H1 (cell line): ENCODE results near the gene FAM241B. TPM values are rescaled to one million over a fixed set of nuclear protein-coding genes. Genes with fewer than 3 reads are reported as not detected.

Experiments
- CTCF ChIA-PET: fragments of 300-600 bp; sonication (Branson Sonifier 250); formaldehyde crosslinking; loops from one replicate; lab custom pipeline; 2021; ENCODE audit not compliant: partially characterized antibody; lab: Charles Lee
- POLR2A ChIA-PET: fragments of 300-600 bp; sonication (Branson Sonifier 250); formaldehyde crosslinking; loops from one replicate; lab custom pipeline; 2021; ENCODE audit warnings: inconsistent platforms; ENCODE audit not compliant: partially characterized antibody; lab: Charles Lee
- DNase-seq, 2 experiments: peaks; one replicate each; pipeline versions ENCODE4 v3.0.0 to v3.0.0-alpha.2; 2010 to 2022; ENCODE audit warnings: low spot score in 2 of 2, low read depth in 1 of 2, mixed read lengths in 1 of 2
- FAIRE-seq: peaks from 2 replicates; lab custom pipeline; 2011; peaks lifted over from hg19 to GRCh38; lab: Jason Lieb, UNC
- H2AFZ ChIP-seq: 2 replicates; pipeline ENCODE4 v1.8.1; 2012; ENCODE audit warnings: low read length, inconsistent platforms
- H2AK5ac ChIP-seq: 2 replicates; pipeline ENCODE4 v1.6.1; 2013; ENCODE audit warnings: low read depth, low read length
- H2BK120ac ChIP-seq: replicated peaks from 2 replicates; pipeline ENCODE3; 2013; ENCODE audit warnings: low read depth, low read length, inconsistent platforms
- H2BK12ac ChIP-seq: 2 replicates; pipeline ENCODE4 v1.6.1; 2013; ENCODE audit warnings: low read depth, low read length
- H2BK15ac ChIP-seq: 2 replicates; pipeline ENCODE4 v1.6.1; 2013; ENCODE audit warnings: low read length
- H2BK20ac ChIP-seq: 2 replicates; pipeline ENCODE4 v1.6.1; 2013; ENCODE audit warnings: low read length
- H2BK5ac ChIP-seq: 2 replicates; pipeline ENCODE4 v1.6.1; 2013; ENCODE audit warnings: low read depth, low read length
- H3K14ac ChIP-seq: 2 replicates; pipeline ENCODE4 v1.6.1; 2013; ENCODE audit warnings: inconsistent platforms; ENCODE audit not compliant: insufficient read length
- H3K18ac ChIP-seq: 2 replicates; pipeline ENCODE4 v1.6.1; 2013; ENCODE audit warnings: low read length; ENCODE audit errors: extremely low read depth
- H3K23ac ChIP-seq: 2 replicates; pipeline ENCODE4 v1.6.1; 2013; ENCODE audit warnings: inconsistent platforms; ENCODE audit not compliant: insufficient read length
- H3K23me2 ChIP-seq: 2 replicates; pipeline ENCODE4 v1.6.1; 2013; ENCODE audit warnings: low read depth, low read length
- H3K27ac ChIP-seq: 2 replicates; pipeline ENCODE4 v1.6.1; 2011; ENCODE audit warnings: low read depth, low read length, inconsistent platforms
- H3K27me3 ChIP-seq, 4 experiments: replicated peaks in 1 of 4; 1 replicate in 1 of 4; 2 replicates in 3 of 4; pipeline versions ENCODE4 v1.6.1 to v1.8.1; 2011 to 2013; ENCODE audit warnings: low read length in 3 of 4, mild to moderate bottlenecking in 3 of 4, inconsistent platforms in 2 of 4, mixed read lengths in 2 of 4, moderate library complexity in 1 of 4; ENCODE audit not compliant: control insufficient read depth in 3 of 4, insufficient read depth in 3 of 4; ENCODE audit errors: extremely low read depth in 1 of 4
- H3K36me3 ChIP-seq, 4 experiments: 2 replicates each; pipeline versions ENCODE4 v1.6.1 to v1.8.1; 2011 to 2013; ENCODE audit warnings: mild to moderate bottlenecking in 4 of 4, low read length in 3 of 4, moderate library complexity in 2 of 4, control low read depth in 1 of 4, inconsistent platforms in 1 of 4; ENCODE audit not compliant: insufficient read depth in 4 of 4, control insufficient read depth in 2 of 4
- H3K4ac ChIP-seq: replicated peaks from 2 replicates; pipeline ENCODE3; 2013; ENCODE audit warnings: low read length, low read depth, mixed read lengths, inconsistent platforms; ENCODE audit not compliant: insufficient read length
- H3K4me1 ChIP-seq, 4 experiments: replicated peaks in 1 of 4; 1 replicate in 1 of 4; 2 replicates in 3 of 4; pipeline versions ENCODE4 v1.6.1 to v1.8.1; 2011 to 2013; ENCODE audit warnings: low read length in 3 of 4, inconsistent platforms in 2 of 4, mixed read lengths in 1 of 4; ENCODE audit not compliant: insufficient read depth in 4 of 4, control insufficient read depth in 3 of 4
- H3K4me2 ChIP-seq, 2 experiments: 2 replicates each; pipeline versions ENCODE4 v1.6.1 to v1.8.1; 2011 to 2013; ENCODE audit warnings: low read depth in 2 of 2, low read length in 2 of 2, control low read depth in 1 of 2, inconsistent platforms in 1 of 2, mild to moderate bottlenecking in 1 of 2; ENCODE audit not compliant: insufficient read depth in 1 of 2
- H3K4me3 ChIP-seq, 4 experiments: fragments of 200-600, 300-600 bp in 1 of 4; sonication (generic), shearing (Covaris generic), sonication (Bioruptor Twin) in 1 of 4; 2 replicates each; pipeline versions ENCODE4 v1.5.1 to v1.8.1; 2011 to 2016; ENCODE audit warnings: low read length in 4 of 4, low read depth in 3 of 4, control low read depth in 2 of 4, inconsistent platforms in 2 of 4, mild to moderate bottlenecking in 2 of 4, mixed read lengths in 1 of 4, moderate library complexity in 1 of 4; ENCODE audit not compliant: insufficient read depth in 2 of 4; ENCODE audit errors: extremely low read depth in 1 of 4
- H3K56ac ChIP-seq: replicated peaks from 2 replicates; pipeline ENCODE3; 2013; ENCODE audit warnings: low read depth, mild to moderate bottlenecking, mixed read lengths, low read length, inconsistent platforms; ENCODE audit not compliant: insufficient read length
- H3K79me1 ChIP-seq: 2 replicates; pipeline ENCODE4 v1.6.1; 2013; ENCODE audit warnings: low read depth, low read length, control low read depth
- H3K79me2 ChIP-seq, 2 experiments: 2 replicates each; pipeline versions ENCODE4 v1.6.1 to v1.8.1; 2012 to 2013; ENCODE audit warnings: low read length in 2 of 2, mild to moderate bottlenecking in 2 of 2, inconsistent platforms in 1 of 2; ENCODE audit not compliant: insufficient read depth in 2 of 2, control insufficient read depth in 1 of 2
- H3K9ac ChIP-seq, 4 experiments: replicated peaks in 1 of 4; 1 replicate in 1 of 4; 2 replicates in 3 of 4; pipeline versions ENCODE4 v1.6.1 to v1.8.1; 2011 to 2013; ENCODE audit warnings: low read depth in 3 of 4, low read length in 3 of 4, control low read depth in 2 of 4, mild to moderate bottlenecking in 2 of 4, moderate library complexity in 2 of 4, inconsistent platforms in 1 of 4; ENCODE audit errors: extremely low read depth in 1 of 4
- H3K9me3 ChIP-seq, 2 experiments: 2 replicates each; pipeline versions ENCODE4 v1.6.1 to v1.8.1; 2012 to 2013; ENCODE audit warnings: mild to moderate bottlenecking in 2 of 2, moderate library complexity in 2 of 2, control low read depth in 1 of 2, inconsistent platforms in 1 of 2, low read depth in 1 of 2, low read length in 1 of 2, mixed read lengths in 1 of 2; ENCODE audit not compliant: insufficient read depth in 2 of 2
- H4K20me1 ChIP-seq, 2 experiments: replicated peaks in 1 of 2; 2 replicates each; pipeline versions ENCODE3 to v1.8.1; 2011 to 2013; ENCODE audit warnings: inconsistent platforms in 2 of 2, low read length in 2 of 2, mild to moderate bottlenecking in 1 of 2; ENCODE audit not compliant: insufficient read depth in 2 of 2, control insufficient read depth in 1 of 2
- H4K5ac ChIP-seq: 2 replicates; pipeline ENCODE4 v1.6.1; 2013; ENCODE audit warnings: low read length, low read depth, mixed read lengths, inconsistent platforms; ENCODE audit not compliant: insufficient read length
- H4K8ac ChIP-seq: 2 replicates; pipeline ENCODE4 v1.8.0; 2013; ENCODE audit warnings: mild to moderate bottlenecking, moderate library complexity, low read length, inconsistent platforms; ENCODE audit not compliant: insufficient read depth; ENCODE audit errors: extremely low read depth
- H4K91ac ChIP-seq: replicated peaks from 2 replicates; pipeline ENCODE3; 2013; ENCODE audit warnings: low read length, mixed read lengths, inconsistent platforms; ENCODE audit not compliant: insufficient read length
- WGBS, 2 experiments: shearing (Covaris generic) in 1 of 2; methylation state at CpG; one replicate each; pipeline versions ENCODE4 v1.1.6 to v1.1.7; 2013 to 2015; ENCODE audit warnings: low lambda C conversion rate in 2 of 2, mixed read lengths in 2 of 2, inconsistent platforms in 1 of 2, low coverage in 1 of 2, missing lambda C conversion rate in 1 of 2; ENCODE audit not compliant: insufficient replicate concordance in 2 of 2, insufficient coverage in 1 of 2, insufficient read length in 1 of 2; ENCODE audit errors: extremely low coverage in 1 of 2, missing lambda C conversion rate in 1 of 2; 5-methylcytosine and 5-hydroxymethylcytosine counted together
- polyA plus RNA-seq, 7 experiments: library from polyadenylated mRNA; depleted of rRNA in 3 of 7; stranded (reverse) in 5 of 7; unstranded in 2 of 7; fragments of >200 nt in 5 of 7; fragments of 200-250 nt in 2 of 7; gene quantifications; 1 replicate in 5 of 7; 2 replicates in 1 of 7; 4 replicates in 1 of 7; pipeline versions ENCODE4 v1.2.1 to v1.2.3, GENCODE V29; 2011 to 2013; ENCODE audit warnings: missing spikeins in 2 of 7, mixed read lengths in 2 of 7
- total RNA-seq: library from RNA; stranded (reverse); fragmentation: NEBNext Ultra II Directional; extraction: Animal tissue kit (Norgen Biotek cat#: 25700); gene quantifications from 2 replicates; pipeline ENCODE4 v1.2.1, GENCODE V29; 2021
- TF ChIP-seq, protein P1 (sequence below): IDR thresholded peaks from 2 replicates; pipeline ENCODE4 v1.6.1; 2012; ENCODE audit warnings: low read length, inconsistent platforms
- TF ChIP-seq, protein P2 (sequence below), 3 experiments: IDR thresholded peaks; 1 replicate in 2 of 3; 2 replicates in 1 of 3; pipeline versions ENCODE4 v1.5.1 to v1.6.1; 2011; ENCODE audit warnings: low read length in 3 of 3, mild to moderate bottlenecking in 3 of 3, inconsistent platforms in 2 of 3, low read depth in 1 of 3, moderate library complexity in 1 of 3; ENCODE audit not compliant: insufficient read depth in 1 of 3; ENCODE audit errors: control extremely low read depth in 1 of 3

The FAM241B gene
- total and polyA plus RNA-seq, 2 of the 8 experiments (the other 6 are each of a cell fraction or from before 2014, with no cell fraction given) = 19.3 to 30.1 TPM

DNA sequence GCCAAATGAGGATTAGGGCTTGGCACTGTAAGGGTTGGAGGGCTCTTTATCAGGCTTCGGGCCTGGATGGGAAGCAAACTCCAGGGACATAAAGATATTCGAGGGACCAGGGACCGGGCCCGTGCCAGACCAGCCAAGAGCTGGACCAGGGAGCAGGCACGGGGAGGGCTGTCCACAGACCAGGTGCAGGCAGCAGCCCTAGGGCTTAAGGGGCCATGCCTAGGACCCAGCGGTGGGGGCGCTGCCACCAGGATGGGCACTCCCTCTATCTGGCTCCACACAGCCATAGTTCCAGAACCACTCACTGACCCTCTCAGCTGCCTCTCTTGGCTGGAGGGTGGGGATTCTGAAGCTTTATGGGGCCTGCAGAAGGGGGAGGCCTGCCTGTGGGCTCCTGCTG lies 32.9 kb downstream of the FAM241B start:
- Histone ChIP-seq H3K56ac (no peak overlapping the region), H3K9ac (no peak overlapping the region), H3K4me2 (no peak overlapping the region), H3K36me3 (no peaks in the 10 kb centered on the region), H3K23me2 (no peaks in the 10 kb centered on the region), H3K18ac (no peak overlapping the region; the same call in 1 of the 2 replicates), H4K20me1 (no peaks in the 10 kb centered on the region), H3K4ac (no peak overlapping the region), H2BK5ac (no peak overlapping the region), H2AK5ac (no peak overlapping the region; the same call in 1 of the 2 replicates), H4K5ac (no peak overlapping the region), H3K14ac (no peak overlapping the region), H4K91ac (no peak overlapping the region), H3K9me3 (no peaks in the 10 kb centered on the region), H3K27me3 (no peaks in the 10 kb centered on the region; a peak in 1 of 7 replicates), H2BK15ac (no peak overlapping the region), H2BK20ac (no peak overlapping the region), H3K27ac (no peak overlapping the region), H3K4me1 (peaks cover 0 to 8% (median 1%) of the 10 kb centered on the region in 4 experiments; a peak in 3 of 7 replicates), H3K79me1 (no peaks in the 10 kb centered on the region), H2AFZ (no peak overlapping the region), H2BK120ac (no peak overlapping the region), H3K23ac (no peak overlapping the region), H2BK12ac (peak overlapping the region; percentile 55; the same call in 1 of the 2 replicates), H3K79me2 (no peaks in the 10 kb centered on the region), H3K4me3 (no peak overlapping the region), H4K8ac (no peak overlapping the region; the same call in 1 of the 2 replicates)
- FAIRE-seq (no peak), DNase-seq (no peak)
- WGBS, 2 experiments = 85% methylated on average over 7 of the region's 7 CpGs; no CpG with 5 or more reads in 1 of the 2 experiments
- ChIA-PET POLR2A (interaction anchor here (0.8 kb wide), 1 partner anchor 22 kb away, joined by 4 read pairs; no protein-coding TSS in a partner anchor), CTCF (interaction anchor here (0.6 to 59.4 kb wide), 17 partner anchors 10 to 433 kb away, joined by 3 to 1374 read pairs (median 5); partner anchors contain the start of gene FAM241B)
- TF ChIP-seq, protein P1, sequence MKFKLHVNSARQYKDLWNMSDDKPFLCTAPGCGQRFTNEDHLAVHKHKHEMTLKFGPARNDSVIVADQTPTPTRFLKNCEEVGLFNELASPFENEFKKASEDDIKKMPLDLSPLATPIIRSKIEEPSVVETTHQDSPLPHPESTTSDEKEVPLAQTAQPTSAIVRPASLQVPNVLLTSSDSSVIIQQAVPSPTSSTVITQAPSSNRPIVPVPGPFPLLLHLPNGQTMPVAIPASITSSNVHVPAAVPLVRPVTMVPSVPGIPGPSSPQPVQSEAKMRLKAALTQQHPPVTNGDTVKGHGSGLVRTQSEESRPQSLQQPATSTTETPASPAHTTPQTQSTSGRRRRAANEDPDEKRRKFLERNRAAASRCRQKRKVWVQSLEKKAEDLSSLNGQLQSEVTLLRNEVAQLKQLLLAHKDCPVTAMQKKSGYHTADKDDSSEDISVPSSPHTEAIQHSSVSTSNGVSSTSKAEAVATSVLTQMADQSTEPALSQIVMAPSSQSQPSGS = no peak
- TF ChIP-seq, protein P2, sequence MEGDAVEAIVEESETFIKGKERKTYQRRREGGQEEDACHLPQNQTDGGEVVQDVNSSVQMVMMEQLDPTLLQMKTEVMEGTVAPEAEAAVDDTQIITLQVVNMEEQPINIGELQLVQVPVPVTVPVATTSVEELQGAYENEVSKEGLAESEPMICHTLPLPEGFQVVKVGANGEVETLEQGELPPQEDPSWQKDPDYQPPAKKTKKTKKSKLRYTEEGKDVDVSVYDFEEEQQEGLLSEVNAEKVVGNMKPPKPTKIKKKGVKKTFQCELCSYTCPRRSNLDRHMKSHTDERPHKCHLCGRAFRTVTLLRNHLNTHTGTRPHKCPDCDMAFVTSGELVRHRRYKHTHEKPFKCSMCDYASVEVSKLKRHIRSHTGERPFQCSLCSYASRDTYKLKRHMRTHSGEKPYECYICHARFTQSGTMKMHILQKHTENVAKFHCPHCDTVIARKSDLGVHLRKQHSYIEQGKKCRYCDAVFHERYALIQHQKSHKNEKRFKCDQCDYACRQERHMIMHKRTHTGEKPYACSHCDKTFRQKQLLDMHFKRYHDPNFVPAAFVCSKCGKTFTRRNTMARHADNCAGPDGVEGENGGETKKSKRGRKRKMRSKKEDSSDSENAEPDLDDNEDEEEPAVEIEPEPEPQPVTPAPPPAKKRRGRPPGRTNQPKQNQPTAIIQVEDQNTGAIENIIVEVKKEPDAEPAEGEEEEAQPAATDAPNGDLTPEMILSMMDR (IDR thresholded peaks at IDR 0.05; ENCODE audit: control extremely low read depth in 1 of 3, insufficient read depth in 1 of 3, low read depth in 1 of 3, low read length in 3 of 3) = peak in 1 of 3 experiments; percentile 16; a peak in 1 of 4 replicates
